ENCODE measurements around the gene PACRG. TPM values are rescaled to one million over a fixed set of nuclear protein-coding genes. Genes with fewer than 3 reads are reported as not detected.

The PACRG gene
- polyA plus RNA-seq, 1 of the 3 experiments (the other 2 are of a cell fraction) = 0.56 TPM

DNA sequence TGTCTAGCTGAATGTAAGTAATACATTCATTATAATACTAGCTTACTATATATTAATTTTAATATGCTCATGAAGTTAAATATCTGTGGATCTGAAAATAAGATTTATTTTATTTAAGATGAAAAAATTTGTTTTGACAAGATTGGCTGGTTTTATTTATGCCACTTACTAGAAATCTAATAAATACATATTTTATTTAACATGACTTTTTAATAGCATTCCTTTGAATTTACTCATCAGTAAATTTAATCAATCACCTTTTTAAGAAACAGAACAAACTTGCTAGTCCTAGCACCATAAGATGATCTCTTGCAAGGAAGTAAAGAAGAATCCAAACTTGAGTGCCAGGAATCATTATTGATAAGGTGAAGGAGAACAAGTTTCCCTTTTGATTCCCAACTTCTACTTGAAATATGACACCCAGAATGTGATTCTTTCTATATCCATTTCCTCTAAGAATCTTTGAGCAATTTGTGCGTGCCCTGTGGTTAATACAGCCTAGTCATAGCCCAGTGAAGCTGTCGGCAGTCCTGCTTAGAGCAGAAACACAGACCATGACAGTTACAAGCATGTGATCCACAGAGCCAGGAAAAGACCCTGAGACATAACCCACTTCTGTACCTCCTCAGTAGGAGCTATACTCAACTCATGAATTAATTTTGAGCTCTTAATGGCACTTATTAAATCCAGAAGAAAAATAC is 404.4 kb downstream of the PACRG start:
- CTCF ChIA-PET = no interaction called here

More for the DNA sequence above, 404.4 kb downstream of the PACRG start:
- Histone ChIP-seq H2AFZ (ENCODE audit: low read depth) (no peak overlapping the region), H3F3A (replicated peaks; ENCODE audit: insufficient read depth) (no peaks in the 10 kb centered on the region), H3K36me3 (replicated peaks in 1 of 2; ENCODE audit: control insufficient read depth in 1 of 2, insufficient read depth in 2 of 2, low read length in 1 of 2) (no peaks in the 10 kb centered on the region), H4K20me1 (ENCODE audit: insufficient read depth) (no peaks in the 10 kb centered on the region), H3K4me2 (no peak overlapping the region), H3K27me3 (ENCODE audit: insufficient read depth) (no peaks in the 10 kb centered on the region), H3K9me2 (no peaks in the 10 kb centered on the region), H3K27ac (ENCODE audit: low read depth in 2 of 2, low read length in 1 of 2) (no peak overlapping the region), H3K4me1 (ENCODE audit: control insufficient read depth in 1 of 2, insufficient read depth in 2 of 2, low read depth in 1 of 2, low read length in 1 of 2) (peaks cover 0 to 11% of the 10 kb centered on the region in 2 experiments; a peak in 2 of 4 replicates), H3K4me3 (ENCODE audit: low read depth in 2 of 2, low read length in 1 of 2) (no peak overlapping the region), H3K9me3 (no peaks in the 10 kb centered on the region), H3K9ac (no peak overlapping the region), H3K79me2 (ENCODE audit: insufficient read depth) (no peaks in the 10 kb centered on the region)
- POLR2A ChIA-PET = no interaction called here
- DNase-seq = no peak
- WGBS (ENCODE audit: low lambda C conversion rate) = 36% methylated on average over 2 of the region's 2 CpGs
- TF ChIP-seq FOXJ3 (CRISPR knock-in tag; IDR thresholded peaks at IDR 0.05) (no peak), RAD21 (IDR thresholded peaks at IDR 0.05; ENCODE audit: low read length) (no peak), USF1 (IDR thresholded peaks at IDR 0.05; ENCODE audit: borderline replicate concordance, low read depth) (no peak), JUND (IDR thresholded peaks at IDR 0.05) (no peak), CHD2 (IDR thresholded peaks at IDR 0.05; ENCODE audit: low read length, partially characterized antibody) (no peak), ZBTB33 (IDR thresholded peaks at IDR 0.05; ENCODE audit: borderline replicate concordance, low read depth) (no peak), GABPA (IDR thresholded peaks at IDR 0.05; ENCODE audit: low read depth) (no peak), SIN3A (IDR thresholded peaks at IDR 0.05; ENCODE audit: borderline replicate concordance, low read depth, low read length) (no peak), GATA2 (CRISPR knock-in tag; IDR thresholded peaks at IDR 0.05) (no peak)
- TF ChIP-seq, protein P1, sequence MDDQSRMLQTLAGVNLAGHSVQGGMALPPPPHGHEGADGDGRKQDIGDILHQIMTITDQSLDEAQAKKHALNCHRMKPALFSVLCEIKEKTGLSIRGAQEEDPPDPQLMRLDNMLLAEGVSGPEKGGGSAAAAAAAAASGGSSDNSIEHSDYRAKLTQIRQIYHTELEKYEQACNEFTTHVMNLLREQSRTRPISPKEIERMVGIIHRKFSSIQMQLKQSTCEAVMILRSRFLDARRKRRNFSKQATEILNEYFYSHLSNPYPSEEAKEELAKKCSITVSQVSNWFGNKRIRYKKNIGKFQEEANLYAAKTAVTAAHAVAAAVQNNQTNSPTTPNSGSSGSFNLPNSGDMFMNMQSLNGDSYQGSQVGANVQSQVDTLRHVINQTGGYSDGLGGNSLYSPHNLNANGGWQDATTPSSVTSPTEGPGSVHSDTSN (IDR thresholded peaks at IDR 0.05) = no peak
- TF ChIP-seq, protein P2, sequence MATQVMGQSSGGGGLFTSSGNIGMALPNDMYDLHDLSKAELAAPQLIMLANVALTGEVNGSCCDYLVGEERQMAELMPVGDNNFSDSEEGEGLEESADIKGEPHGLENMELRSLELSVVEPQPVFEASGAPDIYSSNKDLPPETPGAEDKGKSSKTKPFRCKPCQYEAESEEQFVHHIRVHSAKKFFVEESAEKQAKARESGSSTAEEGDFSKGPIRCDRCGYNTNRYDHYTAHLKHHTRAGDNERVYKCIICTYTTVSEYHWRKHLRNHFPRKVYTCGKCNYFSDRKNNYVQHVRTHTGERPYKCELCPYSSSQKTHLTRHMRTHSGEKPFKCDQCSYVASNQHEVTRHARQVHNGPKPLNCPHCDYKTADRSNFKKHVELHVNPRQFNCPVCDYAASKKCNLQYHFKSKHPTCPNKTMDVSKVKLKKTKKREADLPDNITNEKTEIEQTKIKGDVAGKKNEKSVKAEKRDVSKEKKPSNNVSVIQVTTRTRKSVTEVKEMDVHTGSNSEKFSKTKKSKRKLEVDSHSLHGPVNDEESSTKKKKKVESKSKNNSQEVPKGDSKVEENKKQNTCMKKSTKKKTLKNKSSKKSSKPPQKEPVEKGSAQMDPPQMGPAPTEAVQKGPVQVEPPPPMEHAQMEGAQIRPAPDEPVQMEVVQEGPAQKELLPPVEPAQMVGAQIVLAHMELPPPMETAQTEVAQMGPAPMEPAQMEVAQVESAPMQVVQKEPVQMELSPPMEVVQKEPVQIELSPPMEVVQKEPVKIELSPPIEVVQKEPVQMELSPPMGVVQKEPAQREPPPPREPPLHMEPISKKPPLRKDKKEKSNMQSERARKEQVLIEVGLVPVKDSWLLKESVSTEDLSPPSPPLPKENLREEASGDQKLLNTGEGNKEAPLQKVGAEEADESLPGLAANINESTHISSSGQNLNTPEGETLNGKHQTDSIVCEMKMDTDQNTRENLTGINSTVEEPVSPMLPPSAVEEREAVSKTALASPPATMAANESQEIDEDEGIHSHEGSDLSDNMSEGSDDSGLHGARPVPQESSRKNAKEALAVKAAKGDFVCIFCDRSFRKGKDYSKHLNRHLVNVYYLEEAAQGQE (IDR thresholded peaks at IDR 0.05; ENCODE audit: low read depth, low read length) = no peak
- TF ChIP-seq, protein P3, sequence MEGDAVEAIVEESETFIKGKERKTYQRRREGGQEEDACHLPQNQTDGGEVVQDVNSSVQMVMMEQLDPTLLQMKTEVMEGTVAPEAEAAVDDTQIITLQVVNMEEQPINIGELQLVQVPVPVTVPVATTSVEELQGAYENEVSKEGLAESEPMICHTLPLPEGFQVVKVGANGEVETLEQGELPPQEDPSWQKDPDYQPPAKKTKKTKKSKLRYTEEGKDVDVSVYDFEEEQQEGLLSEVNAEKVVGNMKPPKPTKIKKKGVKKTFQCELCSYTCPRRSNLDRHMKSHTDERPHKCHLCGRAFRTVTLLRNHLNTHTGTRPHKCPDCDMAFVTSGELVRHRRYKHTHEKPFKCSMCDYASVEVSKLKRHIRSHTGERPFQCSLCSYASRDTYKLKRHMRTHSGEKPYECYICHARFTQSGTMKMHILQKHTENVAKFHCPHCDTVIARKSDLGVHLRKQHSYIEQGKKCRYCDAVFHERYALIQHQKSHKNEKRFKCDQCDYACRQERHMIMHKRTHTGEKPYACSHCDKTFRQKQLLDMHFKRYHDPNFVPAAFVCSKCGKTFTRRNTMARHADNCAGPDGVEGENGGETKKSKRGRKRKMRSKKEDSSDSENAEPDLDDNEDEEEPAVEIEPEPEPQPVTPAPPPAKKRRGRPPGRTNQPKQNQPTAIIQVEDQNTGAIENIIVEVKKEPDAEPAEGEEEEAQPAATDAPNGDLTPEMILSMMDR (IDR thresholded peaks at IDR 0.05) = no peak
